IPS-15b (cell line): ENCODE data around the gene C1orf87.

Experiments used
- H3K27me3 ChIP-seq: one replicate; pipeline ENCODE4 v1.6.1; 2013; ENCODE audit warnings: low read length; ENCODE audit not compliant: control insufficient read depth, insufficient read depth
- H3K36me3 ChIP-seq: one replicate; pipeline ENCODE4 v1.6.1; 2013; ENCODE audit warnings: low read length; ENCODE audit not compliant: control insufficient read depth, insufficient read depth
- H3K4me1 ChIP-seq: one replicate; pipeline ENCODE4 v1.6.1; 2013; ENCODE audit warnings: mild to moderate bottlenecking, low read length; ENCODE audit not compliant: control insufficient read depth, insufficient read depth
- H3K4me3 ChIP-seq: one replicate; pipeline ENCODE4 v1.5.1; 2013; ENCODE audit warnings: low read depth, low read length
- H3K9ac ChIP-seq: one replicate; pipeline ENCODE4 v1.6.1; 2013; ENCODE audit warnings: low read depth, mild to moderate bottlenecking, low read length
- H3K9me3 ChIP-seq: one replicate; pipeline ENCODE4 v1.6.1; 2013; ENCODE audit warnings: mild to moderate bottlenecking, low read length; ENCODE audit not compliant: control insufficient read depth, insufficient read depth

The C1orf87 gene

DNA sequence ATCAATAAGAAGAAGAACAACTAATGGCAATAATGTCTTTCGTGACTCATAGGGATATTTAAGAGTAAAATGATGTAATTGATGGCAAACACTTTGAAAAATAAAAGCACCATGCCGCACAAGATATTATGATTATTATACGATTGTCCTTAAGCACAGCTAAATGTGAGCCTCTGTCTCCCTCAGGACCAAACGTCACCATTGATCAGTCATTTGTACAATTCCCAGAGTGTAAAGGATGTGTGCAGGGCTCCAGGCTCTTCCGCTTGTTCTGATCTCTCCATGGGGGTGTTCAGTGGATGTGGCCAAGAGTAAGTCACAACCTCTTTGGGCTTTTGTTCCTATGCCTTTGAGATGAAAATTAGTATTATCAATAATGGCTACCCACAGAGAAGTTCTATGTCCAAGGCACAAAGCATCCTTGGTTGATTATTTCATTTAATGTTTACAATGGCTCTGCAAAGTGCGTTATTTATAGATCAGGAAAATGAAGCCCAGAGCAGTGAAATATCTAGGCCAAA is 17.7 kb upstream of the C1orf87 start:
- Histone ChIP-seq H3K9ac (no peak overlapping the region), H3K27me3 (no peaks in the 10 kb centered on the region), H3K9me3 (no peaks in the 10 kb centered on the region), H3K36me3 (no peaks in the 10 kb centered on the region), H3K4me1 (no peaks in the 10 kb centered on the region), H3K4me3 (no peak overlapping the region)

DNA sequence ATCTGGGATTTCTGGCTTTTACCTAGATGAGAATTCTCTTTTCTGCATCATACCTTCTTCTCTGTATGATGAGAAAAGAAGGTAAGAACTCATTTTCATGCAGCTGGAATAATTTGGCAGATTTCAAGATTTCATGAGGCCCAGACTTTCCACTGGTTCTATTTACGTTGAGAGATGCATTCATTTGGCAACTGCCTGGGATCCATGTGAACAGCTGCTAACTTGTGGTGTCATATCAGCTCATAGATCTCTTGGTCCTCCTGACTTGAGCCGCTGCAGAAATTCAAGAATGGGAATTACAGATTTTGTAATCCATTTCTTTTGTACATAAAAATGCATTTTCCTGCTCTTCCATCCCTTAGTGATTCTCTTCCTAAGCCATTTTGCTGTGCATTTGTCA is 17.1 kb upstream of the C1orf87 start:
- no peak overlapping the region for H3K4me3 ChIP-seq
- H3K9ac ChIP-seq: no peak overlapping the region

DNA sequence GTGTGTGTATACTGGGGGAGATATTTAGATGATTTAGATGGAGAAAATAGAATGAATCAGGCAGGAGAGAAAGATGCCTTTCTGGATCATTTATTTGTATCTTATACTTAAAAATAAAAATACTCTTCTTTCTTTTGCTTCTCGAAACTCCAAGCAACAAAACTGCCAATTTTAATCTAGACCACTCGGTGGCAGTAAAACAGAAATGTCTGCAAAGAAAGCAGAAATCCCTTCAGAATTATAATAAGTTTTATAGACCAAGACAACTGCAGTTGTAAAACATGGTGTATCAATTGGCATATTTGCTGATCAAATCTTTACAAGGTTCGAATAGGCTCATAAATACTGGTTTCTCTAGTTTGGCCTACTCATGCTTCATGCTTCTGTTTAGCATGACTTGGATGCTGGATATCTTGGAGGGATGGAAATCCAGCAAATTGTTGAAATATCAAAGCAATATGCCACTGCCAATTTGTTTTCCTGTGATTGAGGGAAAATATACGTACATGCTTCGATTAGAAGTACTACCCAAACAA is 15.1 kb upstream of the C1orf87 start:
- H3K4me3 ChIP-seq: no peak overlapping the region
- no peaks in the 10 kb centered on the region for H3K36me3 ChIP-seq

More for the DNA sequence above, 17.1 kb upstream of the C1orf87 start:
- Histone ChIP-seq H3K9me3 (no peaks in the 10 kb centered on the region), H3K36me3 (no peaks in the 10 kb centered on the region), H3K27me3 (no peaks in the 10 kb centered on the region), H3K4me1 (no peaks in the 10 kb centered on the region)

DNA sequence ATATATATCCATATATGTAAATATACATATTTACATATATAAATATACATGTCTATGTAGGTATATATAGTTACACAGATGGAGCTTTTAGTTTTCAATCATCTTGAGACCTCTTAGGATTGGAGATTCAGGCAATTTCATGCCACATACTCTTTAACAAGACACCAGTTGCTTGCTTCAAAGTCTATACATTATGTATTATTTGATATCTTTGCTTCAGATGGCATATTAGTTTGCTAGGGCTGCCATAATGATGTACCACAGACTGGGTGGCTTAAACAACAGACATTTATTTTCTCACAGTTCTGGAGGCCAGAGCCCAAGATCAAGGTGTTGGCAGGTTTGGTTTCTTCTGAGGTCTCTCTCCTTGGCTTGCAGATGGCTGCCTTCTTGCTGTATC is 14.1 kb upstream of the C1orf87 start:
- Histone ChIP-seq H3K4me3 (no peak overlapping the region), H3K9ac (no peak overlapping the region), H3K27me3 (no peaks in the 10 kb centered on the region), H3K36me3 (no peaks in the 10 kb centered on the region), H3K4me1 (no peaks in the 10 kb centered on the region), H3K9me3 (no peaks in the 10 kb centered on the region)

More for the DNA sequence above, 15.1 kb upstream of the C1orf87 start:
- Histone ChIP-seq H3K9ac (no peak overlapping the region), H3K4me1 (no peaks in the 10 kb centered on the region), H3K27me3 (no peaks in the 10 kb centered on the region), H3K9me3 (no peaks in the 10 kb centered on the region)

DNA sequence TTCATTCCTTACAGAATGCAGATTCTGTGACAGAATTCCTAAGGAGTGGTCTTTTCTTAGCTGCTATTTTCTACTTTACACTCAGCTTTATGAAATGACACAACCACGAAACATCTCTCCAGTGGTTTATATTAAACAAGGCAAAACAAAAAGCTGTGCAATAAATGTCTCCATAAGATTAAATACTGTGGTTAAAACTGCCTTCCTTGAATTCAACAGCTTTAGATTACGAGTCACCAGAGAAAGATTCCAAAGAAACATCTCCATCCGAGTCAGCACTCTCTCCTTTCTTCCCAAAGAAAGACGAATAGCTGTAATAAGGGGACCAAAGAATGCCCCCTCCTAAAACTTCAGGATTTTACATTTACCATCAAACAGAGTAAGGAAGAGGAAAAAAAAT is 4.6 kb upstream of the C1orf87 start:
- H3K27me3 ChIP-seq: peaks cover 2% of the 10 kb centered on the region
- no peak overlapping the region for H3K4me3 ChIP-seq
- H3K9me3 ChIP-seq: no peaks in the 10 kb centered on the region
- no peak overlapping the region for H3K9ac ChIP-seq
- H3K4me1 ChIP-seq: no peaks in the 10 kb centered on the region
- no peaks in the 10 kb centered on the region for H3K36me3 ChIP-seq

DNA sequence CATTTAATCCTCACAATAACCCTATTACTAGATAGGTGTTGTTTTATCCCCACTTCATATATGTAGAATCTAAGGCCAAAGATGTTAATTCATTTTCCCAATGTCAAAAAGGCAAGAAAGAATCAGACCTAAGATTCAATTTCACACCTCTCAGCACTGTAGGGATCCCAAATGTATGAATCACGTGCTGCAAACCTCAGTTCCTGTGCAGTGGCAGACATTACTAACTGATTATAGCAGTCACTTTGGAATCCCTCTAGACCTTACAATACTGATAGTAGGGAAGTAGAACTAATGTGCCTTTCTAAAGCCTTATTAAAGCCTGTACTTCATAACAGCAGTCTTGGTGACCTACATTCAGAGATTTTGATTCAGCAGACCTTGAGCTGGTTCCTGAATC is 2.3 kb downstream of the C1orf87 start:
- no peaks in the 10 kb centered on the region for H3K9me3 ChIP-seq

DNA sequence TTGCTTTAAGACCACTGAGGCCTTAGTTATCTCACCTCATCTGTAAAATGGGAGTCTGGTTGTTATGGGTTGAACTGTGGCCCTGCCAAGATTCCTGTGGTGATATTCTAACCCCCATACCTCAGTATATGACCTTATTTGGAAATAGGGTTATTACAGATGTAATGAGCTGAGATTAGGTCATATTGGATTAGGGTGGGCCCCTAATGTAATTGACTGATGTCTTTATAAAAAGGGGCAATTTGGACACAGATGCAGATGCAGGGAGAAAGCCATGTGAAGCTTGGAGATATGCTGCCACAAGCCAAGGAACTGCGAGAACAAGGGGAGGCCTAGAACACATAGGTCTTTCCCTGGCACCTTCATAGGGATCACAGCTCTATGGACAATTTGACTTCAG is 3.9 kb downstream of the C1orf87 start:
- H3K27me3 ChIP-seq: peaks cover 20% of the 10 kb centered on the region
- no peaks in the 10 kb centered on the region for H3K9me3 ChIP-seq
- H3K4me1 ChIP-seq: no peaks in the 10 kb centered on the region
- H3K4me3 ChIP-seq: no peak overlapping the region
- H3K36me3 ChIP-seq: no peaks in the 10 kb centered on the region
- H3K9ac ChIP-seq: no peak overlapping the region

More for the DNA sequence above, 2.3 kb downstream of the C1orf87 start:
- Histone ChIP-seq H3K9ac (no peak overlapping the region), H3K27me3 (peaks cover 20% of the 10 kb centered on the region), H3K4me3 (no peak overlapping the region), H3K4me1 (no peaks in the 10 kb centered on the region), H3K36me3 (no peaks in the 10 kb centered on the region)

GRCh38 chr1:60068393-60069045 is 5.1 kb downstream of the C1orf87 start:
- H3K9me3 ChIP-seq: no peaks in the 10 kb centered on the region
- peaks cover 20% of the 10 kb centered on the region for H3K27me3 ChIP-seq
- no peak overlapping the region for H3K4me3 ChIP-seq
- no peak overlapping the region for H3K9ac ChIP-seq
- no peaks in the 10 kb centered on the region for H3K36me3 ChIP-seq
- H3K4me1 ChIP-seq: no peaks in the 10 kb centered on the region

- Histone ChIP-seq H3K9me3 (no peaks in the 10 kb centered on the region), H3K9ac (no peak overlapping the region), H3K4me1 (no peaks in the 10 kb centered on the region), H3K27me3 (no peaks in the 10 kb centered on the region), H3K36me3 (no peaks in the 10 kb centered on the region), H3K4me3 (no peak overlapping the region)
These were observed 7.6 kb downstream of the C1orf87 start for GRCh38 chr1:60066001-60066400.

DNA sequence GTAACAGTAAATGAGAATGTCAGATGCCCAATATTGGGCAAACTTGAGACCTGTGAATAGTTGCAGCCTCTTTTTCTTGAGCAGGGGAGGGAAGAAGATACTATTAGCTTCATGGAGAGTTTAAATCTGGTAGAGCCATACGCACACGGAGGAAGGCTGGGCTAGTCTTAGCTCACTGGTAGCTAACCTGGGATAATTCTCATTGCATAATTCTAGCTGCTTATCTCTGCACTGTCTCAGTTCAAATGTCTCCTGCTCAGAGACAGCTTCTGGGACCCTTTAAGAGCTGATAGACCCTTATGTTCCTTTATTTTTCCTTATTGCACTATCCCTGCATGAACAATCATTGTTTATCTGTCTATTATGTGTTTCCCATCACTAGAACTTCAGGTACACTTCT is 8.4 kb downstream of the C1orf87 start:
- Histone ChIP-seq H3K9me3 (no peaks in the 10 kb centered on the region), H3K4me1 (no peaks in the 10 kb centered on the region), H3K27me3 (no peaks in the 10 kb centered on the region), H3K36me3 (no peaks in the 10 kb centered on the region), H3K4me3 (no peak overlapping the region), H3K9ac (no peak overlapping the region)

DNA sequence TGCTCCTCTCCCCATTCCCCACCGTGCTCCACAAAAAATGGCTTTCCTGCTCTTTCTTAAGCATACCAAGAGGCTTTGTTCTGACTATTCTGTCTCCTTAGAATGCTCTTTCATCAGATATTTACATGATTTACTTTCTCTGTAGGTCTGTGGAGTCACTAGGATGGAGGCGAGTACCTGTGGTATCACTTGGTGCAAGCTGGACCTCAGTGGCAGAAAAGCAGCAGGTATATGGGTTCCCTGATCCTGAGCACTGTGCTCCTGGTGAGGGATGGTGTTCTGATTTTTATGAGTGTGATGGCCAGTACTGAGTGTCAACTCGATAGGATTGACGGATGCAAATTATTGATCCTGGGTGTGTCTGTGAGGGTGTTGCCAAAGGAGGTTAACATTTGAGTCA is 10.0 kb downstream of the C1orf87 start:
- no peaks in the 10 kb centered on the region for H3K36me3 ChIP-seq

DNA sequence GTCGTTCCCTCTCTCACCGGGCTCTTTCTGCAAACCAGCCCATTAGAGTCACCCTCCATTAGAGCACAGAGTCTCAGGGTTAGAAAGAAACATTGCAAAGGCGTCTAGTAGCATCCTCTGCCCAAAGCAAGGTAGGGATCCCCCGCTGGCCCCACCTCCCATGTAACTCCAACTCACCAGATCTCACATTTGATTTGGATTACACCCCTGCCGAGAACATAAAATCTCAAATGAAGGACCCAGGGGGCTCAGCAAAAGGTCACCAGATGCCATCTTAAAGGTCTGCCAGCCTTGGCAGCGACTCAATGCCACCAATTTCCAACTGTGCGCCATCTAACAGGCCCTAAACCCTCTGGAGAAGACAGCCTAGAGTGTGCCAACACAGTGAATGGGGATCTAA is 14.1 kb downstream of the C1orf87 start:
- Histone ChIP-seq H3K36me3 (no peaks in the 10 kb centered on the region), H3K4me3 (no peak overlapping the region)

More for the DNA sequence above, 10.0 kb downstream of the C1orf87 start:
- no peak overlapping the region for H3K9ac ChIP-seq
- no peaks in the 10 kb centered on the region for H3K9me3 ChIP-seq
- no peak overlapping the region for H3K4me3 ChIP-seq
- H3K4me1 ChIP-seq: no peaks in the 10 kb centered on the region
- H3K27me3 ChIP-seq: no peaks in the 10 kb centered on the region

More for the DNA sequence above, 14.1 kb downstream of the C1orf87 start:
- Histone ChIP-seq H3K4me1 (no peaks in the 10 kb centered on the region), H3K27me3 (no peaks in the 10 kb centered on the region), H3K9ac (no peak overlapping the region), H3K9me3 (no peaks in the 10 kb centered on the region)
